Lower lobe of right lung (tissue), 2 donors: ENCODE measurements around the gene ZNF467. TPM values are rescaled to one million over a fixed set of nuclear protein-coding genes. Genes with fewer than 3 reads are reported as not detected.

Source experiments
- ATAC-seq, 2 donors: fragments of 200-7000 bp; cut with Tn5 transposase; one replicate each; pipeline ENCODE4 v1.9.1; 2020 to 2022; ENCODE audit warnings: mild to moderate bottlenecking in 2 of 2, moderate library complexity in 2 of 2
- DNase-seq: peaks from one replicate; pipeline ENCODE4 v3.0.0-alpha.2; 2020
- H3K27ac ChIP-seq: fragments of 200-600 bp; one replicate; pipeline ENCODE4 v1.8.0; 2022
- H3K27me3 ChIP-seq: fragments of 200-600 bp; one replicate; pipeline ENCODE4 v1.8.0; 2022; ENCODE audit warnings: low read depth
- H3K36me3 ChIP-seq: fragments of 200-600 bp; one replicate; pipeline ENCODE4 v1.8.0; 2022; ENCODE audit warnings: mild to moderate bottlenecking
- H3K4me1 ChIP-seq: fragments of 200-600 bp; one replicate; pipeline ENCODE4 v1.8.0; 2022
- H3K4me3 ChIP-seq: fragments of 200-600 bp; one replicate; pipeline ENCODE4 v1.8.0; 2022; ENCODE audit warnings: mild to moderate bottlenecking
- H3K9me3 ChIP-seq: fragments of 200-600 bp; one replicate; pipeline ENCODE4 v1.8.0; 2022
- CTCF ChIP-seq: fragments of 200-600 bp; IDR thresholded peaks from one replicate; pipeline ENCODE4 v1.8.0; 2022; ENCODE audit warnings: antibody characterized with exemption, mild to moderate bottlenecking
- intact Hi-C: fragments of 100-400 bp; cut with DNase I; formaldehyde crosslinking; loops from one replicate; pipeline ENCODE4 v1.11.0; 2022
- total RNA-seq: library from RNA; stranded (reverse); fragmentation: NEBNext Ultra II Directional; extraction: Animal tissue kit (Norgen Biotek cat#: 25700); gene quantifications from one replicate; pipeline ENCODE4 v1.2.1, GENCODE V29; 2021
- donor health status: DM: no; HTN: yes; CAD: no; lungs with severe emphysema.

Gene ZNF467
- total RNA-seq, 1 donor from 2014 or later: 23.0 TPM

GRCh38 chr7:149774237-149775175, 1.1 kb upstream of the ZNF467 start:
- Histone ChIP-seq H3K4me3 (peak overlapping the region; percentile 73), H3K9me3 (no peaks in the 10 kb centered on the region), H3K27ac (peak overlapping the region; percentile 56), H3K27me3 (no peaks in the 10 kb centered on the region), H3K36me3 (peaks cover 6% of the 10 kb centered on the region), H3K4me1 (peaks cover 38% of the 10 kb centered on the region)
- peak; percentile 48 for DNase-seq
- TF ChIP-seq CTCF: no peak
- intact Hi-C loops: no loop called here
- no peak for ATAC-seq

GRCh38 chr7:149772956-149773434, 393 bp downstream of the ZNF467 start:
- DNase-seq: peak; percentile 66
- Histone ChIP-seq H3K4me1 (peaks cover 38% of the 10 kb centered on the region), H3K27me3 (no peaks in the 10 kb centered on the region), H3K36me3 (peaks cover 20% of the 10 kb centered on the region), H3K27ac (peak overlapping the region; percentile 74), H3K4me3 (peak overlapping the region; percentile 73), H3K9me3 (no peaks in the 10 kb centered on the region)
- peak; percentile 3 to 30 for ATAC-seq
- intact Hi-C loops: no loop called here
- TF ChIP-seq CTCF: no peak

- ATAC-seq: peak in 1 of 2 donors; percentile 22
- H3K4me1 ChIP-seq: peaks cover 38% of the 10 kb centered on the region
- intact Hi-C loops: no loop called here
- no peaks in the 10 kb centered on the region for H3K9me3 ChIP-seq
- peak; percentile 79 for DNase-seq
- peaks cover 23% of the 10 kb centered on the region for H3K36me3 ChIP-seq
- TF ChIP-seq CTCF: no peak
- no peaks in the 10 kb centered on the region for H3K27me3 ChIP-seq
- H3K27ac ChIP-seq: peak overlapping the region; percentile 62
- H3K4me3 ChIP-seq: peak overlapping the region; percentile 73
These were observed 990 bp downstream of the ZNF467 start for GRCh38 chr7:149772241-149772955.

GRCh38 chr7:149771720-149772240, 1.6 kb downstream of the ZNF467 start:
- H3K4me1 ChIP-seq: peaks cover 32% of the 10 kb centered on the region
- H3K4me3 ChIP-seq: peak overlapping the region; percentile 73
- peak; percentile 93 for DNase-seq
- H3K27ac ChIP-seq: peak overlapping the region; percentile 60
- no peaks in the 10 kb centered on the region for H3K9me3 ChIP-seq
- intact Hi-C loops: no loop called here
- no peak for TF ChIP-seq CTCF
- ATAC-seq: peak; percentile 96 to 97
- peaks cover 23% of the 10 kb centered on the region for H3K36me3 ChIP-seq
- no peaks in the 10 kb centered on the region for H3K27me3 ChIP-seq
